Mucosa of descending colon (tissue), 3 donors: ENCODE measurements around the gene GPR82. TPM values are rescaled to one million over a fixed set of nuclear protein-coding genes. Genes with fewer than 3 reads are reported as not detected.

Source experiments
- ATAC-seq: fragments of 200-7000 bp; cut with Tn5 transposase; one replicate; pipeline ENCODE4 v1.9.1; 2020; ENCODE audit warnings: mild to moderate bottlenecking, moderate library complexity
- DNase-seq, 3 donors: peaks; one replicate each; pipeline ENCODE4 v3.0.0-alpha.2; 2020
- H3K36me3 ChIP-seq: fragments of 200-600 bp; one replicate; pipeline ENCODE4 v1.8.0; 2021; ENCODE audit warnings: low read depth, mild to moderate bottlenecking
- H3K4me1 ChIP-seq: fragments of 200-600 bp; one replicate; pipeline ENCODE4 v1.8.0; 2021; ENCODE audit warnings: low read depth, mild to moderate bottlenecking
- H3K4me3 ChIP-seq: fragments of 200-600 bp; one replicate; pipeline ENCODE4 v1.8.0; 2021; ENCODE audit warnings: mild to moderate bottlenecking
- H3K9me3 ChIP-seq: fragments of 200-600 bp; one replicate; pipeline ENCODE4 v1.8.0; 2021; ENCODE audit warnings: mild to moderate bottlenecking
- CTCF ChIP-seq: fragments of 200-600 bp; IDR thresholded peaks from one replicate; pipeline ENCODE4 v1.8.0; 2022; ENCODE audit warnings: antibody characterized with exemption, mild to moderate bottlenecking
- intact Hi-C, 2 donors: fragments of 100-400 bp; cut with DNase I in 1 of 2; cut with micrococcal nuclease in 1 of 2; formaldehyde crosslinking; loops; one replicate each; pipeline versions ENCODE4 v1.11.0 to v1.11.1; 2022; cut with DNase I, micrococcal nuclease
- total RNA-seq, 3 donors: library from RNA; stranded (reverse); fragmentation: NEBNext Ultra II Directional in 2 of 3; extraction: Animal tissue kit (Norgen Biotek cat#: 25700) in 2 of 3; gene quantifications; one replicate each; pipeline versions ENCODE4 v1.2.1 to v1.2.4, GENCODE V29; 2021 to 2023
- donor health status: DM: no; HTN: no; CAD: no; lungs with moderate emphysema.
- donor health status: DM: no; HTN: no; CAD: no.
- donor health status: DM: no; HTN: yes; CAD: no.

GPR82 gene
- total RNA-seq, 3 donors from 2014 or later, result 0.57 to 1.3 (median 0.64) TPM

DNA sequence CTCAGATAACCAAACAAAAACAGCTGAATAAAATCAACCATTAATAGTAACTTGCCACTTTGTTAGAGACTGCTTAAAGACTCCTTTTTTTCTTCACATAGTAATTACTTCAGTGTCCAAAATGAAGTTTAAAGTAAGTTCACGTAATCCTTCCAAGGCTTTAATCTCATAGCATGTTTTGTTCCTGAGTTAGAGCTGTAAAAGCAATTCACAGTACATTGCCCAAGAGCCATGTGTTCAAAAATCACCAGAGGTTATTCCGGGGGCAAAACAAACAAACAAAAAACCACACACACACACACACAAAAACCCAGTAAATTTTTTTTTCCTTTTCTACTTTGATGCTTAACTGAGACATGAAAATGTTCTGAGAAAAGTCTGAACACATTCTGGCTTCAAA is 6.1 kb downstream of the GPR82 start:
- no peak for TF ChIP-seq CTCF

DNA sequence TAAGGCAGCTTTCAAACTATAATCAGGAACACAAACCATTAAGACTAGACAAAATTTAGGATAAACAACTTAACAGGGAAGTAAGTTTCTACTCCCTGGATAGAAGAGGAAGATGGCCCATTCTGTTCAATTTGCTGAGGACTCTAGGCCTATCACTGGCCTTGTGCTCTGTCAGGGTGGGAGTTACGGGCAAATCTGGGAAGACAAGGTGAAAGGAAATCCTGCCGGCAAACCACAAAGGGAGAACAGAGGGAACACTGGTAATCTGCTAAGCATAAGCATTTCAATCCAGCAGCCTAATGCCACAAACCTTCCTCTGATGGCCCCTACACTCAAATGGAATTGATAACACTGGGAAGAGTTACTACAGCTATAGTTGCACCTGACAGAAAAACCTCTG is 8.3 kb downstream of the GPR82 start:
- no peaks in the 10 kb centered on the region for H3K36me3 ChIP-seq
- no peak overlapping the region for H3K4me3 ChIP-seq
- DNase-seq (no peak), ATAC-seq (no peak)
- no peak for TF ChIP-seq CTCF
- no peaks in the 10 kb centered on the region for H3K4me1 ChIP-seq
- intact Hi-C loops, result no loop called here
- H3K9me3 ChIP-seq, result no peaks in the 10 kb centered on the region

More for the DNA sequence above, 6.1 kb downstream of the GPR82 start:
- Histone ChIP-seq H3K36me3 (no peaks in the 10 kb centered on the region), H3K9me3 (no peaks in the 10 kb centered on the region), H3K4me3 (no peak overlapping the region), H3K4me1 (no peaks in the 10 kb centered on the region)
- no peak for DNase-seq
- intact Hi-C loops, result no loop called here
- no peak for ATAC-seq

- Histone ChIP-seq H3K9me3 (no peaks in the 10 kb centered on the region), H3K36me3 (no peaks in the 10 kb centered on the region), H3K4me1 (no peaks in the 10 kb centered on the region), H3K4me3 (no peak overlapping the region)
- intact Hi-C loops, result no loop called here
- no peak for TF ChIP-seq CTCF
- ATAC-seq, result peak; percentile 70
- DNase-seq, result no peak
These were observed 10.0 kb downstream of the GPR82 start for GRCh38 chrX:41733939-41734338.

DNA sequence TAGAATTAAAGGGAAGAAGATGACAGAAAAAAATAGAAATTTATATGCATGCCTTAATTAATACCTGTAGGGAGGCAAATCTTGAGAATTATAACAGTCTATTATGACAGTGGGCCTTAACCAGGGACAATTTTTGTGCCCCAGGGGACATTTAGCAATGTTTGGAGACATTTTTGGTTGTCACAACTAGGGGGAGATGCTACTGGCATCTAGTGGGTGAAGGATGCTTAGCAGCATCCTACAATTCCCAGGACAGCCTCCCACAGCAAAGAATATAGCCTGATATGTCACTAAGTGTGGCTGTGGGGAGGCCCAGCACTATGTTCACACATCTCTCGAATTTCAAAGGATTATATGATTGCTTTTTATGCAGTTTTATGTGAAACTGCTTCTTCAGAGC is 10.5 kb downstream of the GPR82 start:
- DNase-seq (no peak), ATAC-seq (peak; percentile 21)
- no peaks in the 10 kb centered on the region for H3K4me1 ChIP-seq
- intact Hi-C loops, result no loop called here
- no peak overlapping the region for H3K4me3 ChIP-seq
- no peak for TF ChIP-seq CTCF
- H3K36me3 ChIP-seq, result no peaks in the 10 kb centered on the region
- no peaks in the 10 kb centered on the region for H3K9me3 ChIP-seq

DNA sequence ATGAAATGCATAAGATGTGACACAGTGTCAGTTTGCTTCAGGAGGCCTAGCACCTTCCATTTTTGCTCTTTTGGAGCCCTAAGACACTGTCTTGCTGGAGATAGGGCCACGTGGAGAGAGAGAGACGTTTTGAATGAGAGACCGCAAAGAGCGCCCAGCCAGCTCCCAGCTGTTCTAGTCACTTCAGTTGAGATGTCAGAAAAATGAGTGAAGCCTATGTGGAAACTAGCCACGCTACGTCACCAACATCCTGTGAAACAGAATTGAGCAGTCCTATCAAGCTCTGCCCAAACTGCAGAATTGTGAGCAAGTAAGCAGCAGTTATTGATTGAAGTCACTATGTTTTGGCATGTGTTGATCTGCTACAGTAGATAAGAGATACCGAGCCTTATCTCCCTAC is 13.1 kb downstream of the GPR82 start:
- H3K36me3 ChIP-seq, result no peaks in the 10 kb centered on the region
- TF ChIP-seq CTCF, result no peak
- no peaks in the 10 kb centered on the region for H3K4me1 ChIP-seq
- intact Hi-C loops, result no loop called here
- no peak for DNase-seq
- no peak for ATAC-seq
- no peak overlapping the region for H3K4me3 ChIP-seq
- no peaks in the 10 kb centered on the region for H3K9me3 ChIP-seq

DNA sequence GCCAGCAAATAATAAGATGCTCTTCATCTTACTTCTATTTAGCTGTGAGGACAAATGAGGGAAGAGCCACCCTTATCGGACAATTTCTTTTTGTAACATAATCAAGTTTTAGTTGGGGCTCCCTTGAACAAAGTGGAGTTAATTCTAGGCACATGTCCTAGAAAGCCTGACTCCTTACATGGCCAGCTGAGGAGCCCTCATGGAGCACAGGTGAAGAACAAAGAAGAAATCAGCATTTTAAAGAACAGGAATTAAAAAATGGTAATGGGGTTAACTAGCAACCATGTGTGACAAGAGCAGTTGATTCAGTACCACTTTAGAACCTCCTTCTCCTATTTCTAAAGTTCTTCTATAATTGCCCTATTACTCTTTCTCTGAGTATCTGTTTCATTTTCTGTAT is 15.9 kb downstream of the GPR82 start:
- DNase-seq (no peak), ATAC-seq (no peak)
- Histone ChIP-seq H3K9me3 (no peaks in the 10 kb centered on the region), H3K36me3 (no peaks in the 10 kb centered on the region), H3K4me3 (no peak overlapping the region), H3K4me1 (no peaks in the 10 kb centered on the region)
- no peak for TF ChIP-seq CTCF
- intact Hi-C loops, result no loop called here
